ENCODE measurements around the gene SSR4. TPM values are rescaled to one million over a fixed set of nuclear protein-coding genes. Genes with fewer than 3 reads are reported as not detected.
A peak's percentile ranks its signal among the peaks of the same experiment; 100 is the strongest.

Gene SSR4
- total RNA-seq, 2 experiments from 2014 or later, result 171 to 173 TPM

DNA sequence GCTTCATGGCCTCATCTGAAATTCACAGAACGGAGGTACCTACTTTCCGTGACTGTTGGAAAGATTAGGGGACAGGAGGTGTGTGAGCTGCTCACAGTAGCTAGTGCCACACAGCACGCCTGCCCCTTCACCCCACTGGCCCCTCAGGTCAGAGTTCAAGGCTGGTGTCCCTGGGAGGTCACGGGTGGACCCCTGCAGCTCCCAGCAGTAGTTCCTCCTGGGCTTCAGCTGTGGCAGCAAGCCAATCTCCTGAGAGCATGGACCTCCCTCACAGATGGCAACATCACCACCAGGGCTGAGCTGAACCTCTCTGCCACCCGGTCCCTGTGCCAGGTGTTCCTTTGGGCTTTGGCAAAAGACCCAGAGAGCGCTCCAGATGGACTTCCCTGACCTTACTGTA is 2.1 kb upstream of the SSR4 start:
- peaks cover 17% of the 10 kb centered on the region for H3K36me3 Mint-ChIP-seq (ENCODE audit: low read depth)
- CTCF ChIA-PET, result no interaction called here
- no peaks in the 10 kb centered on the region for H3K27me3 ChIP-seq (ENCODE audit: control insufficient read depth in 1 of 2, insufficient read depth in 2 of 2, low read length in 2 of 2)
- peaks cover 14% of the 10 kb centered on the region for H3K4me1 Mint-ChIP-seq (ENCODE audit: low read depth)
- ATAC-seq (ENCODE audit: poor library complexity) (no peak), DNase-seq (no peak)
- no peaks in the 10 kb centered on the region for H3K9me3 ChIP-seq (ENCODE audit: control insufficient read depth in 1 of 2, insufficient read depth in 1 of 2, low read length in 2 of 2)
- H3K27ac ChIP-seq (ENCODE audit: low read depth in 1 of 2, low read length in 2 of 2), result no peak overlapping the region
- no peak overlapping the region for H3K27ac Mint-ChIP-seq
- intact Hi-C loops (cut with DNase I, micrococcal nuclease), result loop anchor here in 1 of 2 experiments (5.0 kb wide), 1 partner anchor 65 kb away; no protein-coding TSS in a partner anchor
- H3K9me3 Mint-ChIP-seq, result no peaks in the 10 kb centered on the region
- POLR2A ChIA-PET, result no interaction called here
- H3K4me1 ChIP-seq (ENCODE audit: insufficient read depth, low read length), result peaks cover 44% of the 10 kb centered on the region
- H3K27me3 Mint-ChIP-seq, result no peaks in the 10 kb centered on the region
- peak overlapping the region; percentile 97 for H3K4me3 Mint-ChIP-seq
- H3K4me3 ChIP-seq (ENCODE audit: low read length), result no peak overlapping the region
- peaks cover 33% of the 10 kb centered on the region for H3K36me3 ChIP-seq (ENCODE audit: insufficient read depth, low read length)
- TF ChIP-seq, protein P1, sequence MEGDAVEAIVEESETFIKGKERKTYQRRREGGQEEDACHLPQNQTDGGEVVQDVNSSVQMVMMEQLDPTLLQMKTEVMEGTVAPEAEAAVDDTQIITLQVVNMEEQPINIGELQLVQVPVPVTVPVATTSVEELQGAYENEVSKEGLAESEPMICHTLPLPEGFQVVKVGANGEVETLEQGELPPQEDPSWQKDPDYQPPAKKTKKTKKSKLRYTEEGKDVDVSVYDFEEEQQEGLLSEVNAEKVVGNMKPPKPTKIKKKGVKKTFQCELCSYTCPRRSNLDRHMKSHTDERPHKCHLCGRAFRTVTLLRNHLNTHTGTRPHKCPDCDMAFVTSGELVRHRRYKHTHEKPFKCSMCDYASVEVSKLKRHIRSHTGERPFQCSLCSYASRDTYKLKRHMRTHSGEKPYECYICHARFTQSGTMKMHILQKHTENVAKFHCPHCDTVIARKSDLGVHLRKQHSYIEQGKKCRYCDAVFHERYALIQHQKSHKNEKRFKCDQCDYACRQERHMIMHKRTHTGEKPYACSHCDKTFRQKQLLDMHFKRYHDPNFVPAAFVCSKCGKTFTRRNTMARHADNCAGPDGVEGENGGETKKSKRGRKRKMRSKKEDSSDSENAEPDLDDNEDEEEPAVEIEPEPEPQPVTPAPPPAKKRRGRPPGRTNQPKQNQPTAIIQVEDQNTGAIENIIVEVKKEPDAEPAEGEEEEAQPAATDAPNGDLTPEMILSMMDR (IDR thresholded peaks at IDR 0.05), result no peak

GRCh38 chrX:153793291-153793690 is 1.2 kb upstream of the SSR4 start:
- ATAC-seq (ENCODE audit: poor library complexity) (no peak), DNase-seq (no peak)
- Histone ChIP-seq H3K27me3 (ENCODE audit: control insufficient read depth in 1 of 2, insufficient read depth in 2 of 2, low read length in 2 of 2) (no peaks in the 10 kb centered on the region), H3K36me3 (ENCODE audit: insufficient read depth, low read length) (peaks cover 31% of the 10 kb centered on the region), H3K27ac (ENCODE audit: low read depth in 1 of 2, low read length in 2 of 2) (peak overlapping the region; percentile 83 to 92), H3K4me3 (ENCODE audit: low read length) (peak overlapping the region; percentile 89), H3K4me1 (ENCODE audit: insufficient read depth, low read length) (peaks cover 44% of the 10 kb centered on the region), H3K9me3 (ENCODE audit: control insufficient read depth in 1 of 2, insufficient read depth in 1 of 2, low read length in 2 of 2) (no peaks in the 10 kb centered on the region)
- no peaks in the 10 kb centered on the region for H3K27me3 Mint-ChIP-seq
- H3K27ac Mint-ChIP-seq, result peak overlapping the region; percentile 89
- no peaks in the 10 kb centered on the region for H3K9me3 Mint-ChIP-seq
- peaks cover 20% of the 10 kb centered on the region for H3K36me3 Mint-ChIP-seq (ENCODE audit: low read depth)
- intact Hi-C loops (cut with DNase I, micrococcal nuclease), result loop anchor here in 1 of 2 experiments (5.0 kb wide), 1 partner anchor 66 kb away; no protein-coding TSS in a partner anchor
- CTCF ChIA-PET, result no interaction called here
- H3K4me3 Mint-ChIP-seq, result peak overlapping the region; percentile 97
- POLR2A ChIA-PET, result interaction anchor here (0.7 to 2.4 kb wide), 4 partner anchors 113 to 143 kb away, joined by 3 to 29 read pairs (median 7); no protein-coding TSS in a partner anchor
- TF ChIP-seq, protein P1 (IDR thresholded peaks at IDR 0.05), result no peak
- H3K4me1 Mint-ChIP-seq (ENCODE audit: low read depth), result peaks cover 14% of the 10 kb centered on the region

DNA sequence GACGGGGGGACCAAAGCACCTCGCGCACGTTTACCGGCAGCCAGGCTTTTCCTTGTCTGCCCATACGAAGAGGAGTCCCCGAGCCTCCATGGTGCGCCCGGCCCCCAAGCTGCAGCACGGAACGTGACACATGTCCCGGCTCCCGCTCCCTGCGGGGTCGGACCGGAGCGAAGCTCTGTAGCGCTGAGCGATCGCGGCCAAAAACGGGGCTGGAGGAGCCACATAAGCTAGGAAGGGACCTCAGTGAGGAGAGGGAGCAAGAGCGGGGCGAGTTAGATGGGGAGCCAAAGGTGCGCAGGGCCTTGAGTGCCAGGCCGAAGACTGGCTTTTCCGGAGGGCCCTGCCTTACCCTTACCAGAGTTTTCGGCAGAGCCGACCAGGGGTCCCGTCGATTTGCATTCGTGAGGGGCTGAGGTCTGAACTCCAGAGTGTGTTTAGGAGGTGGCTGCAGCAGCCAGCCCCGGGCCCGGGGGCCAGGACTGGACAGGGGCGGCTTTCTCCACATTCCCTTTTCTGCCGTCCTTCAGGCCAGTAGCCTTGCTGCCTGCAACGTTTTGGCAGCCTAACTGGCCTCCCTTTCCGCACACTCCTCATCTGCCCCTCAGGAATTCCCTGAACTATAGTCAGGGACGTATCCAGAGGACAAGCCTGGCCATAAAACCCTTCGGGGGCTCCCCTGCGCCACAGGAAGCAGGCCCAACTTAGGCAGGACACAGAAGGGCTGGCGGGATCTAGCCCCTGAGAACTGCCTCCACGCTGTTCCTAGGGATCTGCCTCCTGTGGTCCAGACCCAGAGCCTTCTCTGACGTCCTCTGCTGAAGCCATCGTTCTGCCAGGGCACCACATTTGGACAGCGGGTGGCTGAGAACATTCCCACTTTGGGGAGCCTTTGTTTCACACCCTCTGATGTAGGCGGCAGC is 689 bp downstream of the SSR4 start:
- peak in 7 of 14 experiments; percentile 2 to 46 (median 13) for DNase-seq
- H3K36me3 Mint-ChIP-seq (ENCODE audit: low read depth), result peaks cover 26% of the 10 kb centered on the region
- peak overlapping the region; percentile 97 for H3K4me3 Mint-ChIP-seq
- peak overlapping the region; percentile 59 to 78 for H3K27ac ChIP-seq (ENCODE audit: low read depth in 1 of 2, low read length in 2 of 2)
- peak overlapping the region; percentile 89 for H3K27ac Mint-ChIP-seq
- peak; percentile 0 for ATAC-seq (ENCODE audit: poor library complexity)
- H3K9me3 ChIP-seq (ENCODE audit: control insufficient read depth in 1 of 2, insufficient read depth in 1 of 2, low read length in 2 of 2), result no peaks in the 10 kb centered on the region
- peak overlapping the region; percentile 89 for H3K4me3 ChIP-seq (ENCODE audit: low read length)
- POLR2A ChIA-PET, result interaction anchor here (0.5 to 2.4 kb wide), 10 partner anchors 24 to 603 kb away, joined by 3 to 29 read pairs (median 4); partner anchors contain the start of genes HCFC1 and RPL10
- H3K4me1 Mint-ChIP-seq (ENCODE audit: low read depth), result peaks cover 14% of the 10 kb centered on the region
- no peaks in the 10 kb centered on the region for H3K27me3 Mint-ChIP-seq
- H3K27me3 ChIP-seq (ENCODE audit: control insufficient read depth in 1 of 2, insufficient read depth in 2 of 2, low read length in 2 of 2), result no peaks in the 10 kb centered on the region
- H3K4me1 ChIP-seq (ENCODE audit: insufficient read depth, low read length), result peaks cover 44% of the 10 kb centered on the region
- H3K36me3 ChIP-seq (ENCODE audit: insufficient read depth, low read length), result peaks cover 24% of the 10 kb centered on the region
- CTCF ChIA-PET, result interaction anchor here (0.9 kb wide), 1 partner anchor 133 kb away, joined by 3 read pairs; no protein-coding TSS in a partner anchor
- intact Hi-C loops (cut with DNase I, micrococcal nuclease), result loop anchor here in 1 of 2 experiments (2.0 to 5.0 kb wide), 2 partner anchors 68 to 132 kb away; partner anchors contain the start of gene ARHGAP4
- no peaks in the 10 kb centered on the region for H3K9me3 Mint-ChIP-seq
- TF ChIP-seq, protein P1 (IDR thresholded peaks at IDR 0.05), result no peak
